Fibroblast of mammary gland (primary cell): ENCODE data around the gene TRIM46.

ENCODE experiments used
- DNase-seq: peaks from one replicate; pipeline ENCODE4 v3.0.0-alpha.2; 2010; ENCODE audit warnings: low read depth
- H3K4me3 ChIP-seq: 2 replicates; pipeline ENCODE4 v1.5.1; 2011; ENCODE audit warnings: low read depth, mild to moderate bottlenecking, low read length, moderate library complexity; ENCODE audit not compliant: control insufficient read depth
- CTCF ChIP-seq: conservative IDR thresholded peaks from 2 replicates; pipeline ENCODE4 v1.5.1; 2011; ENCODE audit warnings: low read depth, low read length, inconsistent platforms; ENCODE audit not compliant: control insufficient read depth, insufficient read depth

Gene TRIM46

GRCh38 chr1:155170101-155170785 lies 3.4 kb upstream of the TRIM46 start:
- no peak overlapping the region for H3K4me3 ChIP-seq
- no peak for DNase-seq
- no peak for TF ChIP-seq CTCF

- H3K4me3 ChIP-seq, result no peak overlapping the region
- no peak for DNase-seq
- no peak for TF ChIP-seq CTCF
These were observed 2.8 kb upstream of the TRIM46 start for GRCh38 chr1:155170806-155171205.

- DNase-seq, result no peak
- no peak for TF ChIP-seq CTCF
- H3K4me3 ChIP-seq, result peak overlapping the region; percentile 96
These were observed 1.6 kb upstream of the TRIM46 start for GRCh38 chr1:155171836-155172731.

GRCh38 chr1:155172732-155173477 lies 744 bp upstream of the TRIM46 start, which contains the start of gene KRTCAP2:
Gene KRTCAP2, minus strand, starts transcription at chr1:155173304. Its CDS starts 80 bp downstream, at chr1:155173224.
- TF ChIP-seq CTCF, result peak; percentile 94
- peak; percentile 96 for DNase-seq

GRCh38 chr1:155174324-155175280 lies 953 bp downstream of the TRIM46 start:
- peak overlapping the region; percentile 96 for H3K4me3 ChIP-seq
- no peak for TF ChIP-seq CTCF
- DNase-seq, result peak; percentile 14

More at GRCh38 chr1:155172732-155173477, 744 bp upstream of the TRIM46 start, which contains the start of gene KRTCAP2:
- peak within 1 kb of the TSS; percentile 96 for H3K4me3 ChIP-seq
